T-helper 1 cell treated with Interleukin-12 subunit alpha and Interleukin-12 subunit beta and Interleukin-4 antibody, amounts not matched to agents 30 ng/mL and 1 ng/mL, for 36 hours (primary cell): ENCODE measurements around the gene MACO1. TPM values are rescaled to one million over a fixed set of nuclear protein-coding genes. Genes with fewer than 3 reads are reported as not detected.

Experiments used
- intact Hi-C: fragments of 100-400 bp; cut with micrococcal nuclease; formaldehyde crosslinking; loops from one replicate; pipeline ENCODE4 v1.15.1; 2024
- total RNA-seq: library from RNA; stranded (reverse); gene quantifications from 2 replicates; pipeline ENCODE4 v1.2.3, GENCODE V29; 2022

MACO1 gene
- total RNA-seq, 1 donor from 2014 or later: 23.1 TPM

- intact Hi-C loops: loop anchor here (5.0 kb wide), 2 partner anchors 136 to 256 kb away; no protein-coding TSS in a partner anchor
Measured at GRCh38 chr1:25540750-25541342, 110.1 kb downstream of the MACO1 start.

GRCh38 chr1:25541425-25541824, 110.7 kb downstream of the MACO1 start:
- intact Hi-C loops: loop anchor here (5.0 kb wide), 2 partner anchors 136 to 256 kb away; no protein-coding TSS in a partner anchor

- intact Hi-C loops: loop anchor here (5.0 kb wide), 2 partner anchors 135 to 255 kb away; no protein-coding TSS in a partner anchor
Measured at GRCh38 chr1:25541889-25542658, 111.4 kb downstream of the MACO1 start.

- intact Hi-C loops: loop anchor here (5.0 kb wide), 2 partner anchors 134 to 254 kb away; no protein-coding TSS in a partner anchor
Measured at GRCh38 chr1:25543005-25543424, 112.3 kb downstream of the MACO1 start.

GRCh38 chr1:25543425-25544242, 112.9 kb downstream of the MACO1 start, which contains the start of gene LDLRAP1:
Gene LDLRAP1, plus strand, starts transcription at chr1:25543606. Its CDS starts 93 bp downstream, at chr1:25543699.
- intact Hi-C loops: loop anchor here (5.0 kb wide), 2 partner anchors 134 to 254 kb away; no protein-coding TSS in a partner anchor

GRCh38 chr1:25544243-25544764, 113.6 kb downstream of the MACO1 start:
- intact Hi-C loops: loop anchor here (5.0 kb wide), 2 partner anchors 133 to 253 kb away; no protein-coding TSS in a partner anchor

GRCh38 chr1:25544819-25545218, 114.1 kb downstream of the MACO1 start:
- intact Hi-C loops: loop anchor here (5.0 kb wide), 3 partner anchors 77 to 252 kb away; no protein-coding TSS in a partner anchor

GRCh38 chr1:25545767-25546166, 115.1 kb downstream of the MACO1 start:
- intact Hi-C loops: loop anchor here (5.0 kb wide), 1 partner anchor 77 kb away; no protein-coding TSS in a partner anchor

- intact Hi-C loops: loop anchor here (5.0 kb wide), 1 partner anchor 76 kb away; no protein-coding TSS in a partner anchor
Measured at GRCh38 chr1:25546193-25546592, 115.5 kb downstream of the MACO1 start.

GRCh38 chr1:25548601-25549000, 117.9 kb downstream of the MACO1 start:
- intact Hi-C loops: loop anchor here (5.0 kb wide), 1 partner anchor 74 kb away; no protein-coding TSS in a partner anchor

- intact Hi-C loops: loop anchor here (1.0 to 5.0 kb wide), 2 partner anchors 13 to 73 kb away; no protein-coding TSS in a partner anchor
Measured at GRCh38 chr1:25549273-25550154, 118.8 kb downstream of the MACO1 start.

Other genes starting within 250 kb of the MACO1 start
- gene SYF2, start 198.4 kb upstream of the MACO1 start, total RNA-seq: 39.1 and 42.9 TPM in 2 replicates
- 206 and 210 TPM in 2 replicates for gene RSRP1, start 183.4 kb upstream of the MACO1 start, total RNA-seq
- not detected in 2 replicates for gene RHD, start 158.4 kb upstream of the MACO1 start, total RNA-seq
- 151 and 156 TPM in 2 replicates for gene TMEM50A, start 92.6 kb upstream of the MACO1 start, total RNA-seq
- gene RHCE, start 10.1 kb upstream of the MACO1 start, total RNA-seq: 0.22 TPM in 1 of 2 replicates, not detected in the other
- gene LDLRAP1, start 112.7 kb downstream of the MACO1 start, total RNA-seq: 22.6 and 23.3 TPM in 2 replicates
- 9.4 and 11.0 TPM in 2 replicates for gene MAN1C1, start 185.9 kb downstream of the MACO1 start, total RNA-seq